ENCODE measurements around the gene HEG1. TPM values are rescaled to one million over a fixed set of nuclear protein-coding genes. Genes with fewer than 3 reads are reported as not detected.
"Not testable (repeated sequence)": the region's sequence is repeated elsewhere in the genome, so short reads cannot be mapped to it uniquely, and the experiment has no call there.

The HEG1 gene
- total RNA-seq, 4 donors from 2014 or later, result 47.8 to 91.7 (median 76.8) TPM

GRCh38 chr3:124960105-124960504, 95.7 kb downstream of the HEG1 start:
- Histone ChIP-seq H3K36me3 (no peaks in the 10 kb centered on the region), H3K27me3 (no peaks in the 10 kb centered on the region), H3K4me1 (peaks cover 0 to 7% (median 2%) of the 10 kb centered on the region in 4 donors), H3K4me3 (no peak overlapping the region), H3K27ac (replicated peaks in 1 of 4) (no peak overlapping the region), H3K9me3 (no peaks in the 10 kb centered on the region)
- 60% methylated on average over 3 of the region's 3 CpGs for WGBS
- TF ChIP-seq, protein P1, sequence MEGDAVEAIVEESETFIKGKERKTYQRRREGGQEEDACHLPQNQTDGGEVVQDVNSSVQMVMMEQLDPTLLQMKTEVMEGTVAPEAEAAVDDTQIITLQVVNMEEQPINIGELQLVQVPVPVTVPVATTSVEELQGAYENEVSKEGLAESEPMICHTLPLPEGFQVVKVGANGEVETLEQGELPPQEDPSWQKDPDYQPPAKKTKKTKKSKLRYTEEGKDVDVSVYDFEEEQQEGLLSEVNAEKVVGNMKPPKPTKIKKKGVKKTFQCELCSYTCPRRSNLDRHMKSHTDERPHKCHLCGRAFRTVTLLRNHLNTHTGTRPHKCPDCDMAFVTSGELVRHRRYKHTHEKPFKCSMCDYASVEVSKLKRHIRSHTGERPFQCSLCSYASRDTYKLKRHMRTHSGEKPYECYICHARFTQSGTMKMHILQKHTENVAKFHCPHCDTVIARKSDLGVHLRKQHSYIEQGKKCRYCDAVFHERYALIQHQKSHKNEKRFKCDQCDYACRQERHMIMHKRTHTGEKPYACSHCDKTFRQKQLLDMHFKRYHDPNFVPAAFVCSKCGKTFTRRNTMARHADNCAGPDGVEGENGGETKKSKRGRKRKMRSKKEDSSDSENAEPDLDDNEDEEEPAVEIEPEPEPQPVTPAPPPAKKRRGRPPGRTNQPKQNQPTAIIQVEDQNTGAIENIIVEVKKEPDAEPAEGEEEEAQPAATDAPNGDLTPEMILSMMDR (IDR thresholded peaks at IDR 0.05), result no peak
- TF ChIP-seq EP300 (IDR thresholded peaks at IDR 0.05) (no peak), POLR2AphosphoS5 (IDR thresholded peaks at IDR 0.05) (no peak), POLR2A (IDR thresholded peaks at IDR 0.05; ENCODE audit: low read depth) (no peak)
- intact Hi-C loops (cut with DNase I), result no loop called here
- DNase-seq (ENCODE audit: extremely low spot score), result no peak

- DNase-seq (ENCODE audit: extremely low spot score), result not testable (repeated sequence)
- 91% methylated on average over 4 of the region's 4 CpGs for WGBS
Observed at GRCh38 chr3:124957951-124958350, 97.8 kb downstream of the HEG1 start.

DNA sequence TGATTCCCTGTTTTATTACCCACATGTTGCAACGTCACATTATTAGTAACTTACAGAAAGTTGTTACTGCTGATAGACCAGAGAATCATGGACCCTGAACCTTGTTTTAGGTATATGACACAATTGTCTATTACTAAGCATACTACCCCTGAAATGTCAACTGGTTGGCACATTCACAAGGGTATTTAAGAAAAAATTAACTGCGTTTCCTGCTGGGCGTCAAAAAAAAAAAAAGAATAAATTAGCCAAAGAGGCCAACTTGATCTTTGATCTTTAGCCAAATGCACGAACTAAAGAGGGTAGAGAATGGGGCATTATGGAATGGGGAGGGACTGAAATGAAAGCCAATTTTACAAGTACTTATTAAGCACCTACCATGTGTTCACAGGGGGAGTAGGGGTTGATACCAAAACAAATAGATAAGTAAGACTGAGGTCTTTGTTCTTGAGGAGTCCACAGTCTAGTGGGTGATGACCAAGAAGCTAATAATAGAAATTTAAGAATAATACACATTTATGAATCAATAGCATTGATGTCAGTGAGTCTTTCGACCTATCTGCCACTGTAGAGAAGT, 103.4 kb downstream of the HEG1 start:
- TF ChIP-seq POLR2AphosphoS5 (IDR thresholded peaks at IDR 0.05) (no peak), POLR2A (IDR thresholded peaks at IDR 0.05; ENCODE audit: low read depth) (no peak), EP300 (IDR thresholded peaks at IDR 0.05) (no peak)
- TF ChIP-seq, protein P1 (IDR thresholded peaks at IDR 0.05), result no peak
- intact Hi-C loops (cut with DNase I), result no loop called here
- no peaks in the 10 kb centered on the region for H3K36me3 ChIP-seq
- H3K27me3 ChIP-seq, result no peaks in the 10 kb centered on the region
- H3K27ac ChIP-seq (replicated peaks in 1 of 4), result no peak overlapping the region
- H3K9me3 ChIP-seq, result no peaks in the 10 kb centered on the region
- DNase-seq (ENCODE audit: extremely low spot score), result no peak
- H3K4me3 ChIP-seq, result no peak overlapping the region
- no peaks in the 10 kb centered on the region for H3K4me1 ChIP-seq
- 77% methylated on average over 5 of the region's 5 CpGs for WGBS

More at GRCh38 chr3:124957951-124958350, 97.8 kb downstream of the HEG1 start:
- H3K4me3 ChIP-seq; H3K9me3 ChIP-seq; intact Hi-C loops (cut with DNase I); H3K36me3 ChIP-seq; H3K27me3 ChIP-seq; H3K4me1 ChIP-seq; H3K27ac ChIP-seq (replicated peaks in 1 of 4): not testable (repeated sequence)

GRCh38 chr3:124951511-124952281, 104.1 kb downstream of the HEG1 start:
- intact Hi-C loops (cut with DNase I), result no loop called here
- no peak for DNase-seq (ENCODE audit: extremely low spot score)
- WGBS, result 98% methylated on average over 8 of the region's 8 CpGs
- H3K4me3 ChIP-seq, result no peak overlapping the region
- TF ChIP-seq, protein P1 (IDR thresholded peaks at IDR 0.05), result no peak
- TF ChIP-seq POLR2A (IDR thresholded peaks at IDR 0.05; ENCODE audit: low read depth) (no peak), EP300 (IDR thresholded peaks at IDR 0.05) (no peak), POLR2AphosphoS5 (IDR thresholded peaks at IDR 0.05) (no peak)
- H3K4me1 ChIP-seq, result no peaks in the 10 kb centered on the region
- H3K36me3 ChIP-seq, result no peaks in the 10 kb centered on the region
- H3K27ac ChIP-seq (replicated peaks in 1 of 4), result no peak overlapping the region
- no peaks in the 10 kb centered on the region for H3K27me3 ChIP-seq
- H3K9me3 ChIP-seq, result no peaks in the 10 kb centered on the region

- TF ChIP-seq POLR2A (IDR thresholded peaks at IDR 0.05; ENCODE audit: low read depth) (no peak), POLR2AphosphoS5 (IDR thresholded peaks at IDR 0.05) (no peak), EP300 (IDR thresholded peaks at IDR 0.05) (no peak)
- TF ChIP-seq, protein P1 (IDR thresholded peaks at IDR 0.05), result no peak
- Histone ChIP-seq H3K4me3 (no peak overlapping the region), H3K9me3 (no peaks in the 10 kb centered on the region), H3K4me1 (no peaks in the 10 kb centered on the region), H3K27me3 (no peaks in the 10 kb centered on the region), H3K36me3 (no peaks in the 10 kb centered on the region), H3K27ac (replicated peaks in 1 of 4) (no peak overlapping the region)
- WGBS, result 74% methylated on average over 3 of the region's 3 CpGs
- DNase-seq (ENCODE audit: extremely low spot score), result no peak
- intact Hi-C loops (cut with DNase I), result no loop called here
Observed at GRCh38 chr3:124950026-124950425, 105.8 kb downstream of the HEG1 start.
